Esophagus muscularis mucosa (tissue), 4 donors: ENCODE measurements around the gene KCNQ2. TPM values are rescaled to one million over a fixed set of nuclear protein-coding genes. Genes with fewer than 3 reads are reported as not detected.

ENCODE experiments used
- DNase-seq: peaks from one replicate; pipeline ENCODE4 v3.0.0-alpha.2; 2017; ENCODE audit errors: extremely low spot score
- H3K27ac ChIP-seq, 4 donors: fragments of 200-600 bp; sonication (generic); replicated peaks in 1 of 4; 1 replicate in 3 of 4; 2 replicates in 1 of 4; pipeline ENCODE4 v1.5.1; 2016 to 2019; ENCODE audit warnings: mild to moderate bottlenecking in 1 of 4
- H3K27me3 ChIP-seq, 4 donors: fragments of 200-600 bp; sonication (generic); one replicate each; pipeline versions ENCODE4 v1.5.1 to v1.6.0; 2016 to 2019
- H3K36me3 ChIP-seq, 4 donors: fragments of 200-600 bp; sonication (generic); one replicate each; pipeline ENCODE4 v1.5.1; 2016 to 2019
- H3K4me1 ChIP-seq, 4 donors: fragments of 200-600 bp; sonication (generic); one replicate each; pipeline ENCODE4 v1.5.1; 2016 to 2019
- H3K4me3 ChIP-seq, 4 donors: fragments of 200-600 bp; sonication (generic); 1 replicate in 2 of 4; 2 replicates in 2 of 4; pipeline ENCODE4 v1.5.1; 2016 to 2019; ENCODE audit warnings: mild to moderate bottlenecking in 4 of 4, moderate library complexity in 1 of 4
- H3K9me3 ChIP-seq, 4 donors: fragments of 200-600 bp; sonication (generic); 1 replicate in 3 of 4; 2 replicates in 1 of 4; pipeline ENCODE4 v1.5.1; 2016 to 2019
- CTCF ChIP-seq, 3 experiments: fragments of 200-600 bp in 2 of 3; fragments of 450-650 bp in 1 of 3; sonication (generic) in 2 of 3; IDR thresholded peaks; one replicate each; pipeline ENCODE4 v1.5.1; 2017 to 2019; ENCODE audit warnings: antibody characterized with exemption in 3 of 3, mild to moderate bottlenecking in 2 of 3, moderate library complexity in 1 of 3
- EP300 ChIP-seq: sonication (generic); formaldehyde crosslinking; IDR thresholded peaks from one replicate; pipeline ENCODE4 v1.6.1; 2017; ENCODE audit warnings: antibody characterized with exemption
- POLR2A ChIP-seq: fragments of 450-650 bp; IDR thresholded peaks from one replicate; pipeline ENCODE4 v1.6.1; 2017; ENCODE audit warnings: antibody characterized with exemption, moderate library complexity, mild to moderate bottlenecking, low read depth
- POLR2AphosphoS5 ChIP-seq, 2 donors: sonication (generic); formaldehyde crosslinking; IDR thresholded peaks; one replicate each; pipeline ENCODE4 v1.6.1; 2017; ENCODE audit warnings: antibody characterized with exemption in 2 of 2
- WGBS: methylation state at CpG from one replicate; pipeline ENCODE4 v1.1.5; 2018; 5-methylcytosine and 5-hydroxymethylcytosine counted together
- intact Hi-C: fragments of 100-400 bp; cut with DNase I; formaldehyde crosslinking; loops from one replicate; pipeline ENCODE4 v1.15.1; 2023
- total RNA-seq, 4 donors: library from RNA; depleted of rRNA; stranded (reverse); fragments of >200 nt; gene quantifications; one replicate each; pipeline versions ENCODE4 v1.1.0 to v1.2.1, GENCODE V29; 2016

Gene KCNQ2
- total RNA-seq, 4 donors from 2014 or later, result 0.11 to 1.6 (median 0.50) TPM; not detected in 1

- no peak for TF ChIP-seq POLR2AphosphoS5 (IDR thresholded peaks at IDR 0.05)
- TF ChIP-seq POLR2A, result no peak
- TF ChIP-seq EP300, result no peak
- TF ChIP-seq CTCF (IDR thresholded peaks at IDR 0.05), result no peak
- no peak for DNase-seq
- peaks cover 0 to 98% (median 11%) of the 10 kb centered on the region in 4 donors for H3K27me3 ChIP-seq
- H3K36me3 ChIP-seq, result no peaks in the 10 kb centered on the region
- H3K27ac ChIP-seq, result no peak overlapping the region
- no peaks in the 10 kb centered on the region for H3K9me3 ChIP-seq
- WGBS, result 85% methylated on average over 28 of the region's 56 CpGs
- no peaks in the 10 kb centered on the region for H3K4me1 ChIP-seq
- intact Hi-C loops, result no loop called here
- no peak overlapping the region for H3K4me3 ChIP-seq
These were observed 6.8 kb downstream of the KCNQ2 start for GRCh38 chr20:63465380-63466249.

GRCh38 chr20:63464289-63464635, 8.2 kb downstream of the KCNQ2 start:
- TF ChIP-seq EP300, result no peak
- DNase-seq, result no peak
- H3K9me3 ChIP-seq, result no peaks in the 10 kb centered on the region
- H3K27me3 ChIP-seq, result peaks cover 0 to 95% (median 10%) of the 10 kb centered on the region in 4 donors
- intact Hi-C loops, result no loop called here
- no peak overlapping the region for H3K4me3 ChIP-seq
- H3K36me3 ChIP-seq, result no peaks in the 10 kb centered on the region
- WGBS, result 81% methylated on average over 8 of the region's 12 CpGs
- no peaks in the 10 kb centered on the region for H3K4me1 ChIP-seq
- no peak overlapping the region for H3K27ac ChIP-seq

- Histone ChIP-seq H3K9me3 (no peaks in the 10 kb centered on the region), H3K4me1 (no peaks in the 10 kb centered on the region), H3K27ac (no peak overlapping the region), H3K4me3 (no peak overlapping the region), H3K27me3 (peaks cover 0 to 94% (median 10%) of the 10 kb centered on the region in 4 donors), H3K36me3 (no peaks in the 10 kb centered on the region)
- TF ChIP-seq POLR2A (no peak), EP300 (no peak), CTCF (IDR thresholded peaks at IDR 0.05) (no peak), POLR2AphosphoS5 (IDR thresholded peaks at IDR 0.05) (no peak)
- WGBS, result 45% methylated on average over 17 of the region's 22 CpGs
- intact Hi-C loops, result no loop called here
- no peak for DNase-seq
These were observed 8.8 kb downstream of the KCNQ2 start for GRCh38 chr20:63463400-63464288.

GRCh38 chr20:63462244-63462643, 10.2 kb downstream of the KCNQ2 start:
- WGBS, result 61% methylated on average over 2 of the region's 2 CpGs
- Histone ChIP-seq H3K27me3 (peaks cover 0 to 96% (median 10%) of the 10 kb centered on the region in 4 donors), H3K27ac (no peak overlapping the region), H3K4me3 (no peak overlapping the region), H3K4me1 (peaks cover 7 to 9% (median 8%) of the 10 kb centered on the region in 4 donors), H3K36me3 (no peaks in the 10 kb centered on the region), H3K9me3 (no peaks in the 10 kb centered on the region)
- DNase-seq, result no peak
- TF ChIP-seq POLR2A (no peak), CTCF (IDR thresholded peaks at IDR 0.05) (no peak), EP300 (no peak), POLR2AphosphoS5 (IDR thresholded peaks at IDR 0.05) (no peak)
- intact Hi-C loops, result no loop called here

GRCh38 chr20:63461104-63461763, 11.2 kb downstream of the KCNQ2 start:
- Histone ChIP-seq H3K9me3 (no peaks in the 10 kb centered on the region), H3K36me3 (no peaks in the 10 kb centered on the region), H3K4me1 (peaks cover 11 to 19% (median 18%) of the 10 kb centered on the region in 4 donors), H3K27ac (no peak overlapping the region), H3K4me3 (no peak overlapping the region), H3K27me3 (peaks cover 0 to 95% (median 10%) of the 10 kb centered on the region in 4 donors)
- 30% methylated on average over 18 of the region's 22 CpGs for WGBS
- TF ChIP-seq POLR2AphosphoS5 (IDR thresholded peaks at IDR 0.05), result no peak
- TF ChIP-seq CTCF (IDR thresholded peaks at IDR 0.05), result no peak
- TF ChIP-seq POLR2A, result no peak
- TF ChIP-seq EP300, result no peak
- DNase-seq, result no peak
- intact Hi-C loops, result no loop called here
